ENCODE results near the gene RDX. TPM values are rescaled to one million over a fixed set of nuclear protein-coding genes. Genes with fewer than 3 reads are reported as not detected.
A peak's percentile ranks its signal among the peaks of the same experiment; 100 is the strongest.

RDX gene
- total and polyA plus RNA-seq, 10 of the 15 experiments (the other 5 are each of a cell fraction or from before 2014, with no cell fraction given) = 24.6 to 62.2 (median 47.8) TPM

DNA sequence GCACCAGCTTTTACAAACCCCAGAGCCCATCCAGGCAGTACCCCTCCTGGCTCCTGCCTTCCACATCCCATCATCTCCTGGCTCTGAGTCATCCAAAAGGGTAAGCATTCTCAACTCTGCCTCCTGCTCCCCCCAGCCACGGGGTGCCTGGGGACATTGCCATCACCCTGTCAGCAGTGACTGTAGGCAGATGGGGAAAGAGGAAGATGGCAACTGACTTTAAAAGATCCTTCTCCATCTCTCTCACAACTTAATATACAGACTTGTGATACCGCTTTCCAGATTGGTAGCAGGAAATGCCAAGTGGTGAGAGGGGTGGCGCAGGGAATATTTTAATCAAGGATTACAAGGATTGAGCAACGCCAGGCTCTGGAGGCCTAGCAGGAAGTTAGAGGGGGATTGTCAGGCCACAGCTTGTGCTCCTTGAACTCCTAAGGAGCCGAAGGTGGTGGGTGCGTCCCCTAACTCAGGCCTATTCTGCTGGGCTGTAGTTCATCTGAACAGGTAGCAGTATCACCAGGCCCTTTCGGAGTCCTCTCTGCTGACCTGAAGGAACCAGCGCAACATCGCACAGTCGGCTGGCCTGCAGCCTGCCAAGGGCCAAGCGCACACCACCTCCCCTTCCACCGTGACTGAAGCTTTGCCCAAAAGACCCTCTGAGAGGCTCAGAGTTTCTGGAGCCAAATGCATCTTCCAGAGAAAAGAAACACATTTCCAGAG, 119.9 kb downstream of the RDX start (continued):
- TF ChIP-seq TCF7 (IDR thresholded peaks at IDR 0.05; ENCODE audit: borderline replicate concordance) = no peak

DNA sequence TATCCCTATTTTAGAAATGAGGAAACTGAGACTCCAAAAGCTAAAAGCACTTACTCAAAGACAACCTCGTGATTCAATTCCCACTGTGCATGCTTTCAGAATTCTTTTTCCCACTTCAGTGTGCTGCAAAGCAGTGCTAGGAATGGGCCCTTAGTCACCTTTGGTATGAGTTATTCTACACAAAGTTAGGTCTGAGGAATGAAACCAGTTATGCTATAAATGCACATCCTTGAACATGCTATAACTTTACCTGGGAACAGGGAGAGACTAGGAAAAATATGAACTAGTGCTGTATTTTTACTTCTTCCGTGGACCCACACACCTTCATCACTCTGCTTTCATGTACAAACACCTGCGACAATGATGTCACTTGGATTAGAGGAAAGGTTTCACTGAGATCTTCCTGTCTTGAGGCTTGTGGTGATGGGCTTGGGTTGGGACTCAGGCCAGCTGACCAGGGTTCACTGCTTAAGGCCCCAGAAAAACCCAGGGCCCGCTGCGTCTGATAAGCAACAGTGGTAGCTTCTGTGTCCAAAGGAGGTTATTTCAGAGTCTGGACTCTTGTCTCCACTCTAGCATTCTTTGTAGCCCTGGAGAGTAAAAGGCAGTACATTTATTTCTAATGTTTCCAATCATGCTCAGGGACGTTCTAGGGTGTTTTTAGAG, 121.6 kb downstream of the RDX start:
- intact Hi-C loops (cut with micrococcal nuclease; ENCODE audit: unreplicated experiment) (no loop called here), in situ Hi-C loops (cut with MboI) (no loop called here)
- H3K9me3 ChIP-seq (replicated peaks; ENCODE audit: control insufficient read depth, insufficient read depth, low read length) = no peaks in the 10 kb centered on the region
- H3K9ac ChIP-seq (ENCODE audit: control insufficient read depth, insufficient read depth, low read length) = no peak overlapping the region
- no peak overlapping the region for H3K27ac ChIP-seq (ENCODE audit: control insufficient read depth, insufficient read depth)
- no peaks in the 10 kb centered on the region for H3K36me3 ChIP-seq (ENCODE audit: control insufficient read depth in 2 of 2, insufficient read depth in 2 of 2, low read length in 1 of 2)
- no peaks in the 10 kb centered on the region for H3K4me1 ChIP-seq (ENCODE audit: control insufficient read depth, insufficient read depth, low read length)
- WGBS (ENCODE audit: insufficient coverage, insufficient replicate concordance, low lambda C conversion rate, missing lambda C conversion rate) = 59% methylated on average over 6 of the region's 6 CpGs
- no peaks in the 10 kb centered on the region for H3K79me2 ChIP-seq (ENCODE audit: control insufficient read depth, insufficient read depth, low read length)
- no peak overlapping the region for H3K4me2 ChIP-seq (ENCODE audit: control insufficient read depth, insufficient read depth)
- DNase-seq (ENCODE audit: low read depth, low spot score) = no peak
- FAIRE-seq = no peak
- POLR2A ChIA-PET = no interaction called here
- SMC1A ChIA-PET (ENCODE audit: uncharacterized antibody, unreplicated experiment) = interaction anchor here (1.0 kb wide), 1 partner anchor 19 kb away, joined by 3 read pairs; no protein-coding TSS in a partner anchor
- no peak overlapping the region for H3K4me3 ChIP-seq
- H3K27me3 ChIP-seq (replicated peaks in 1 of 2; ENCODE audit: control insufficient read depth in 2 of 2, insufficient read depth in 2 of 2, low read length in 1 of 2) = no peaks in the 10 kb centered on the region; a peak in 1 of 4 replicates
- CTCF ChIA-PET = interaction anchor here (0.6 to 1.9 kb wide), 5 partner anchors 11 to 235 kb away, joined by 3 to 6 read pairs (median 5); no protein-coding TSS in a partner anchor
- TF ChIP-seq CHD4 (IDR thresholded peaks at IDR 0.05) (no peak), RFX5 (IDR thresholded peaks at IDR 0.05; ENCODE audit: low read depth, low read length) (no peak), POLR2AphosphoS2 (IDR thresholded peaks at IDR 0.05; ENCODE audit: low read depth, low read length) (peak; percentile 35; the same call in 1 of the 2 replicates), SP1 (IDR thresholded peaks at IDR 0.05; ENCODE audit: low read depth, low read length) (no peak)
- TF ChIP-seq, protein P1, sequence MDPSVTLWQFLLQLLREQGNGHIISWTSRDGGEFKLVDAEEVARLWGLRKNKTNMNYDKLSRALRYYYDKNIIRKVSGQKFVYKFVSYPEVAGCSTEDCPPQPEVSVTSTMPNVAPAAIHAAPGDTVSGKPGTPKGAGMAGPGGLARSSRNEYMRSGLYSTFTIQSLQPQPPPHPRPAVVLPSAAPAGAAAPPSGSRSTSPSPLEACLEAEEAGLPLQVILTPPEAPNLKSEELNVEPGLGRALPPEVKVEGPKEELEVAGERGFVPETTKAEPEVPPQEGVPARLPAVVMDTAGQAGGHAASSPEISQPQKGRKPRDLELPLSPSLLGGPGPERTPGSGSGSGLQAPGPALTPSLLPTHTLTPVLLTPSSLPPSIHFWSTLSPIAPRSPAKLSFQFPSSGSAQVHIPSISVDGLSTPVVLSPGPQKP (IDR thresholded peaks at IDR 0.05; ENCODE audit: low read depth, low read length) = no peak
- RAD21 ChIA-PET (ENCODE audit: unreplicated experiment) = no interaction called here
- no peak overlapping the region for H2AFZ ChIP-seq (ENCODE audit: control insufficient read depth, low read depth, low read length)
- no peaks in the 10 kb centered on the region for H4K20me1 ChIP-seq (ENCODE audit: control insufficient read depth, insufficient read depth)
- no peak for ATAC-seq
- BruUV-seq (replicated peaks) = no TSS peak
